ENCODE data around the gene ERBB2. TPM values are rescaled to one million over a fixed set of nuclear protein-coding genes. Genes with fewer than 3 reads are reported as not detected.

Gene ERBB2
- total and polyA plus RNA-seq, 2 of the 13 experiments (the other 11 are each of a cell fraction or from before 2014, with no cell fraction given) = 57.7 to 64.1 TPM

DNA sequence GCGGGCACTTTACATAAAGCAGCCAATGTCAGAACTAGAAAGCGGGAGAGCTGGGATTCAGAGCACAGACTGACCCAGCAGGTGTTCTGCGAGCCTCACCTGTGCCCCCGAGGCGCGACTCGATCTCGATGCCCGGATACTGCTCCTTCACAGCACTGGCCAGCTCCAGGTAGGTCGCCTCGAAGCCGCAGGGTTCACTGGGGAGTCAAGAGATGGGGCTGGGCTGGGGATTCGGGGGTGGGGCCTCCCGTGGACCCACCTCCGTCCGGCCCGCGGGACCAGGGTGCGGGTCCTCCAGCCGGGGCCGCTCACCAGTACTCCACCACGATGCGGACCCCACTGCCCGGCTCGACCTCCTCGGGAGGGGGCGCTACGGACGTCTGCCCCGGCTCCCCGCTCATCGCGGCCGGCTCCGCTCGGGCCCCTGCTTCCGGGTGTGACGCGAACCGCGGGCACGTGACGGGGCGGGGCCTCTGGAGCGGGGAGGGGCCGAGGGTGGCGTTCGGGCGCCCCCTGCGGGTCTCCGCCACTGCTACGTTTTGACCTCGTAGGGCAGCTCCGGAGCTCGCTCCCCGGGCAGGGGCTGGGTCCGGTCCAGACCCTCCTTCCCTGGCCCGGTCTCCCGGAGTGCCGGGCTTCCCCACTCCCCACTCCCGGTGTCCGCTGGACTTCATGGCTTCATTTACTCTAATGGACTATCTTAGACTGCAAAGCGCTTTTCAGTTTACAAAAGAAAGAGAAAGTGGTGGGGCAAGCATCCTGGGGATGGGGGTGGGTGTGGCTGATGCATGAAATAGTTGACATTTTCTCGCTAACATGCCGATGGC, 30.4 kb downstream of the ERBB2 start, which contains the start of gene MIEN1 (continued):
- TF ChIP-seq, protein P1, sequence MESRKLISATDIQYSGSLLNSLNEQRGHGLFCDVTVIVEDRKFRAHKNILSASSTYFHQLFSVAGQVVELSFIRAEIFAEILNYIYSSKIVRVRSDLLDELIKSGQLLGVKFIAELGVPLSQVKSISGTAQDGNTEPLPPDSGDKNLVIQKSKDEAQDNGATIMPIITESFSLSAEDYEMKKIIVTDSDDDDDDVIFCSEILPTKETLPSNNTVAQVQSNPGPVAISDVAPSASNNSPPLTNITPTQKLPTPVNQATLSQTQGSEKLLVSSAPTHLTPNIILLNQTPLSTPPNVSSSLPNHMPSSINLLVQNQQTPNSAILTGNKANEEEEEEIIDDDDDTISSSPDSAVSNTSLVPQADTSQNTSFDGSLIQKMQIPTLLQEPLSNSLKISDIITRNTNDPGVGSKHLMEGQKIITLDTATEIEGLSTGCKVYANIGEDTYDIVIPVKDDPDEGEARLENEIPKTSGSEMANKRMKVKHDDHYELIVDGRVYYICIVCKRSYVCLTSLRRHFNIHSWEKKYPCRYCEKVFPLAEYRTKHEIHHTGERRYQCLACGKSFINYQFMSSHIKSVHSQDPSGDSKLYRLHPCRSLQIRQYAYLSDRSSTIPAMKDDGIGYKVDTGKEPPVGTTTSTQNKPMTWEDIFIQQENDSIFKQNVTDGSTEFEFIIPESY (CRISPR knock-in tag; IDR thresholded peaks at IDR 0.05) = peak; percentile 48; the same call in 1 of the 2 replicates
- TF ChIP-seq NFRKB (IDR thresholded peaks at IDR 0.05) (no peak), GPN1 (CRISPR knock-in tag; IDR thresholded peaks at IDR 0.05; ENCODE audit: borderline replicate concordance) (no peak), HOXA5 (CRISPR knock-in tag; IDR thresholded peaks at IDR 0.05) (peak; percentile 86; the same call in 1 of the 2 replicates), ZNF20 (CRISPR knock-in tag; IDR thresholded peaks at IDR 0.05) (no peak), TAF15 (IDR thresholded peaks at IDR 0.05; ENCODE audit: low read depth, low read length, poor library complexity, severe bottlenecking) (peak; percentile 73), ZNF121 (CRISPR knock-in tag; IDR thresholded peaks at IDR 0.05) (peak; percentile 88), ZNF317 (CRISPR knock-in tag; IDR thresholded peaks at IDR 0.05) (peak; percentile 54; the same call in 1 of the 2 replicates), SP5 (CRISPR knock-in tag; IDR thresholded peaks at IDR 0.05; ENCODE audit: borderline replicate concordance, low read depth) (peak; percentile 78; the same call in 1 of the 2 replicates), ZNF205 (CRISPR knock-in tag; IDR thresholded peaks at IDR 0.05) (peak; percentile 84), RNF2 (conservative IDR thresholded peaks at IDR 0.05; ENCODE audit: low read depth) (0 out of 2 replicates have a peak, but pooled peaks have one; percentile 21), MIER3 (CRISPR knock-in tag; IDR thresholded peaks at IDR 0.05; ENCODE audit: borderline replicate concordance) (peak; percentile 93), ZNF552 (CRISPR knock-in tag; IDR thresholded peaks at IDR 0.05; ENCODE audit: borderline replicate concordance) (no peak), KLF9 (CRISPR knock-in tag; IDR thresholded peaks at IDR 0.05; ENCODE audit: low read depth) (peak; percentile 83; the same call in 1 of the 2 replicates), IRF2 (CRISPR knock-in tag; IDR thresholded peaks at IDR 0.05) (peak; percentile 92), SMC3 (IDR thresholded peaks at IDR 0.05; ENCODE audit: low read length) (peak; percentile 20; the same call in 1 of the 2 replicates), FOXA3 (CRISPR knock-in tag; IDR thresholded peaks at IDR 0.05) (peak; percentile 68), ZNF616 (CRISPR knock-in tag; IDR thresholded peaks at IDR 0.05; ENCODE audit: low read depth) (no peak), EEA1 (CRISPR knock-in tag; IDR thresholded peaks at IDR 0.05; ENCODE audit: borderline replicate concordance) (0 out of 2 replicates have a peak, but pooled peaks have one; percentile 65), AGO2 (optimal IDR thresholded peaks at IDR 0.05; ENCODE audit: low read depth, low read length) (peak; percentile 81)
- TF ChIP-seq, protein P2, sequence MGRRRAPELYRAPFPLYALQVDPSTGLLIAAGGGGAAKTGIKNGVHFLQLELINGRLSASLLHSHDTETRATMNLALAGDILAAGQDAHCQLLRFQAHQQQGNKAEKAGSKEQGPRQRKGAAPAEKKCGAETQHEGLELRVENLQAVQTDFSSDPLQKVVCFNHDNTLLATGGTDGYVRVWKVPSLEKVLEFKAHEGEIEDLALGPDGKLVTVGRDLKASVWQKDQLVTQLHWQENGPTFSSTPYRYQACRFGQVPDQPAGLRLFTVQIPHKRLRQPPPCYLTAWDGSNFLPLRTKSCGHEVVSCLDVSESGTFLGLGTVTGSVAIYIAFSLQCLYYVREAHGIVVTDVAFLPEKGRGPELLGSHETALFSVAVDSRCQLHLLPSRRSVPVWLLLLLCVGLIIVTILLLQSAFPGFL (CRISPR knock-in tag; IDR thresholded peaks at IDR 0.05) = no peak
- TF ChIP-seq, protein P3, sequence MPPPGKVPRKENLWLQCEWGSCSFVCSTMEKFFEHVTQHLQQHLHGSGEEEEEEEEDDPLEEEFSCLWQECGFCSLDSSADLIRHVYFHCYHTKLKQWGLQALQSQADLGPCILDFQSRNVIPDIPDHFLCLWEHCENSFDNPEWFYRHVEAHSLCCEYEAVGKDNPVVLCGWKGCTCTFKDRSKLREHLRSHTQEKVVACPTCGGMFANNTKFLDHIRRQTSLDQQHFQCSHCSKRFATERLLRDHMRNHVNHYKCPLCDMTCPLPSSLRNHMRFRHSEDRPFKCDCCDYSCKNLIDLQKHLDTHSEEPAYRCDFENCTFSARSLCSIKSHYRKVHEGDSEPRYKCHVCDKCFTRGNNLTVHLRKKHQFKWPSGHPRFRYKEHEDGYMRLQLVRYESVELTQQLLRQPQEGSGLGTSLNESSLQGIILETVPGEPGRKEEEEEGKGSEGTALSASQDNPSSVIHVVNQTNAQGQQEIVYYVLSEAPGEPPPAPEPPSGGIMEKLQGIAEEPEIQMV (CRISPR knock-in tag; IDR thresholded peaks at IDR 0.05; ENCODE audit: low read depth) = peak; percentile 70; the same call in 1 of the 2 replicates
- TF ChIP-seq, protein P4, sequence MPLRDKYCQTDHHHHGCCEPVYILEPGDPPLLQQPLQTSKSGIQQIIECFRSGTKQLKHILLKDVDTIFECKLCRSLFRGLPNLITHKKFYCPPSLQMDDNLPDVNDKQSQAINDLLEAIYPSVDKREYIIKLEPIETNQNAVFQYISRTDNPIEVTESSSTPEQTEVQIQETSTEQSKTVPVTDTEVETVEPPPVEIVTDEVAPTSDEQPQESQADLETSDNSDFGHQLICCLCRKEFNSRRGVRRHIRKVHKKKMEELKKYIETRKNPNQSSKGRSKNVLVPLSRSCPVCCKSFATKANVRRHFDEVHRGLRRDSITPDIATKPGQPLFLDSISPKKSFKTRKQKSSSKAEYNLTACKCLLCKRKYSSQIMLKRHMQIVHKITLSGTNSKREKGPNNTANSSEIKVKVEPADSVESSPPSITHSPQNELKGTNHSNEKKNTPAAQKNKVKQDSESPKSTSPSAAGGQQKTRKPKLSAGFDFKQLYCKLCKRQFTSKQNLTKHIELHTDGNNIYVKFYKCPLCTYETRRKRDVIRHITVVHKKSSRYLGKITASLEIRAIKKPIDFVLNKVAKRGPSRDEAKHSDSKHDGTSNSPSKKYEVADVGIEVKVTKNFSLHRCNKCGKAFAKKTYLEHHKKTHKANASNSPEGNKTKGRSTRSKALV (CRISPR knock-in tag; IDR thresholded peaks at IDR 0.05) = 0 out of 2 replicates have a peak, but pooled peaks have one; percentile 66
